ENCODE results near the gene FOXO3B. TPM values are rescaled to one million over a fixed set of nuclear protein-coding genes. Genes with fewer than 3 reads are reported as not detected.
"Not testable (repeated sequence)": the region's sequence is repeated elsewhere in the genome, so short reads cannot be mapped to it uniquely, and the experiment has no call there.

The FOXO3B gene
- total and polyA plus RNA-seq, 2 donors (not counting 1 experiment from before 2014, with no cell fraction given), result 1.8 to 7.1 TPM

GRCh38 chr17:18721775-18722547 is 39.8 kb upstream of the FOXO3B start:
- H3K9me3 Mint-ChIP-seq (ENCODE audit: insufficient read depth); H3K27me3 ChIP-seq (replicated peaks in 1 of 4; ENCODE audit: control extremely low read depth in 1 of 4, control insufficient read depth in 3 of 4, insufficient read depth in 4 of 4, low read length in 3 of 4); CTCF ChIA-PET; H4K20me1 ChIP-seq (ENCODE audit: control insufficient read depth, insufficient read depth, low read length, poor library complexity, severe bottlenecking); H3K4me1 ChIP-seq (ENCODE audit: control insufficient read depth in 2 of 2, insufficient read depth in 2 of 2, low read length in 2 of 2); H3K36me3 ChIP-seq (replicated peaks in 1 of 2; ENCODE audit: control extremely low read depth in 1 of 2, control insufficient read depth in 1 of 2, extremely low read depth in 1 of 2, insufficient read depth in 2 of 2, low read length in 1 of 2); ATAC-seq (ENCODE audit: low read depth); intact Hi-C loops (cut with micrococcal nuclease); H3K27ac ChIP-seq (ENCODE audit: low read length in 2 of 2); H3K9me3 ChIP-seq (ENCODE audit: control extremely low read depth in 1 of 3, control insufficient read depth in 2 of 3, insufficient read depth in 1 of 3, low read length in 2 of 3); H3K9ac ChIP-seq (ENCODE audit: low read length); H3K27ac Mint-ChIP-seq; H3K4me1 Mint-ChIP-seq; H2AFZ ChIP-seq (ENCODE audit: insufficient read depth, low read depth, low read length, poor library complexity, severe bottlenecking); DNase-seq; H3K27me3 Mint-ChIP-seq; H3K4me2 ChIP-seq (replicated peaks; ENCODE audit: low read depth, low read length, poor library complexity, severe bottlenecking); POLR2A ChIA-PET; H3K4me3 Mint-ChIP-seq; H3K4me3 ChIP-seq (ENCODE audit: control extremely low read depth in 1 of 5, extremely low read depth in 1 of 5, insufficient read depth in 1 of 5, low read depth in 2 of 5, low read length in 4 of 5); H3K79me2 ChIP-seq (ENCODE audit: control insufficient read depth, insufficient read depth, low read length): not testable (repeated sequence)
- WGBS (ENCODE audit: insufficient coverage), result no CpG with 5 or more reads among the region's 12 CpGs

- CTCF ChIA-PET; H3K9ac ChIP-seq (ENCODE audit: low read length): not testable (repeated sequence)
Observed at GRCh38 chr17:18719428-18720110, 37.5 kb upstream of the FOXO3B start.

GRCh38 chr17:18718643-18719427 is 36.7 kb upstream of the FOXO3B start:
- H3K9ac ChIP-seq (ENCODE audit: low read length); H3K27me3 ChIP-seq (replicated peaks in 1 of 4; ENCODE audit: control extremely low read depth in 1 of 4, control insufficient read depth in 3 of 4, insufficient read depth in 4 of 4, low read length in 3 of 4); DNase-seq; H3K27ac Mint-ChIP-seq; H3K9me3 ChIP-seq (ENCODE audit: control extremely low read depth in 1 of 3, control insufficient read depth in 2 of 3, insufficient read depth in 1 of 3, low read length in 2 of 3); H3K4me1 Mint-ChIP-seq; intact Hi-C loops (cut with micrococcal nuclease); POLR2A ChIA-PET; H3K36me3 ChIP-seq (replicated peaks in 1 of 2; ENCODE audit: control extremely low read depth in 1 of 2, control insufficient read depth in 1 of 2, extremely low read depth in 1 of 2, insufficient read depth in 2 of 2, low read length in 1 of 2); H3K4me3 Mint-ChIP-seq; H4K20me1 ChIP-seq (ENCODE audit: control insufficient read depth, insufficient read depth, low read length, poor library complexity, severe bottlenecking); H3K9me3 Mint-ChIP-seq (ENCODE audit: insufficient read depth); H2AFZ ChIP-seq (ENCODE audit: insufficient read depth, low read depth, low read length, poor library complexity, severe bottlenecking); H3K4me1 ChIP-seq (ENCODE audit: control insufficient read depth in 2 of 2, insufficient read depth in 2 of 2, low read length in 2 of 2); H3K4me3 ChIP-seq (ENCODE audit: control extremely low read depth in 1 of 5, extremely low read depth in 1 of 5, insufficient read depth in 1 of 5, low read depth in 2 of 5, low read length in 4 of 5); H3K27ac ChIP-seq (ENCODE audit: low read length in 2 of 2); H3K79me2 ChIP-seq (ENCODE audit: control insufficient read depth, insufficient read depth, low read length); CTCF ChIA-PET; H3K4me2 ChIP-seq (replicated peaks; ENCODE audit: low read depth, low read length, poor library complexity, severe bottlenecking); H3K27me3 Mint-ChIP-seq; ATAC-seq (ENCODE audit: low read depth): not testable (repeated sequence)
- 76% methylated on average over 3 of the region's 9 CpGs for WGBS (ENCODE audit: insufficient coverage)

More at GRCh38 chr17:18719428-18720110, 37.5 kb upstream of the FOXO3B start:
- H2AFZ ChIP-seq (ENCODE audit: insufficient read depth, low read depth, low read length, poor library complexity, severe bottlenecking); H3K4me1 Mint-ChIP-seq; H3K9me3 ChIP-seq (ENCODE audit: control extremely low read depth in 1 of 3, control insufficient read depth in 2 of 3, insufficient read depth in 1 of 3, low read length in 2 of 3); H3K4me3 ChIP-seq (ENCODE audit: control extremely low read depth in 1 of 5, extremely low read depth in 1 of 5, insufficient read depth in 1 of 5, low read depth in 2 of 5, low read length in 4 of 5); intact Hi-C loops (cut with micrococcal nuclease); DNase-seq; H3K9me3 Mint-ChIP-seq (ENCODE audit: insufficient read depth); H3K4me1 ChIP-seq (ENCODE audit: control insufficient read depth in 2 of 2, insufficient read depth in 2 of 2, low read length in 2 of 2); H3K36me3 ChIP-seq (replicated peaks in 1 of 2; ENCODE audit: control extremely low read depth in 1 of 2, control insufficient read depth in 1 of 2, extremely low read depth in 1 of 2, insufficient read depth in 2 of 2, low read length in 1 of 2); H3K27me3 Mint-ChIP-seq; H3K27ac ChIP-seq (ENCODE audit: low read length in 2 of 2); H3K27ac Mint-ChIP-seq; H3K27me3 ChIP-seq (replicated peaks in 1 of 4; ENCODE audit: control extremely low read depth in 1 of 4, control insufficient read depth in 3 of 4, insufficient read depth in 4 of 4, low read length in 3 of 4); H3K4me3 Mint-ChIP-seq; ATAC-seq (ENCODE audit: low read depth); POLR2A ChIA-PET; H3K79me2 ChIP-seq (ENCODE audit: control insufficient read depth, insufficient read depth, low read length); H4K20me1 ChIP-seq (ENCODE audit: control insufficient read depth, insufficient read depth, low read length, poor library complexity, severe bottlenecking); H3K4me2 ChIP-seq (replicated peaks; ENCODE audit: low read depth, low read length, poor library complexity, severe bottlenecking): not testable (repeated sequence)
- WGBS (ENCODE audit: insufficient coverage), result 100% methylated on average over 6 of the region's 12 CpGs

All from B cell (primary cell).